Stimulated activated CD8-positive, alpha-beta memory T cell treated with anti-CD3 and anti-CD28 coated beads, Interleukin-7, amount 100 ng/mL, for 24 hours (primary cell): ENCODE data around the gene ZDHHC11.
"Not testable (repeated sequence)": the region's sequence is repeated elsewhere in the genome, so short reads cannot be mapped to it uniquely, and the experiment has no call there.

Experiments
- DNase-seq: peaks from one replicate; pipeline ENCODE4 v3.0.0-alpha.2; 2020; ENCODE audit warnings: low read depth

The ZDHHC11 gene

GRCh38 chr5:880816-881550 is 30.2 kb upstream of the ZDHHC11 start:
- DNase-seq: no peak

- not testable (repeated sequence) for DNase-seq
These were observed 27.9 kb upstream of the ZDHHC11 start for GRCh38 chr5:878677-879076.

GRCh38 chr5:878125-878524 is 27.3 kb upstream of the ZDHHC11 start:
- DNase-seq: no peak

- no peak for DNase-seq
These were observed 25.9 kb upstream of the ZDHHC11 start for GRCh38 chr5:876398-877365.

- DNase-seq: no peak
These were observed 25.1 kb upstream of the ZDHHC11 start for GRCh38 chr5:875931-876330.

- no peak for DNase-seq
These were observed 22.5 kb upstream of the ZDHHC11 start for GRCh38 chr5:873328-873727.

- DNase-seq: no peak
These were observed 21.5 kb upstream of the ZDHHC11 start for GRCh38 chr5:872301-872700.

GRCh38 chr5:871596-872298 is 21.0 kb upstream of the ZDHHC11 start:
- no peak for DNase-seq

GRCh38 chr5:870956-871355 is 20.2 kb upstream of the ZDHHC11 start:
- no peak for DNase-seq

GRCh38 chr5:868428-869135 is 17.8 kb upstream of the ZDHHC11 start:
- no peak for DNase-seq

GRCh38 chr5:867300-867870 is 16.6 kb upstream of the ZDHHC11 start:
- no peak for DNase-seq

GRCh38 chr5:865771-866170 is 15.0 kb upstream of the ZDHHC11 start:
- no peak for DNase-seq

- DNase-seq: no peak
These were observed 14.4 kb upstream of the ZDHHC11 start for GRCh38 chr5:865168-865521.

- DNase-seq: no peak
These were observed 13.8 kb upstream of the ZDHHC11 start for GRCh38 chr5:864492-865167.

- no peak for DNase-seq
These were observed 12.5 kb upstream of the ZDHHC11 start for GRCh38 chr5:863244-863805.

- no peak for DNase-seq
These were observed 11.8 kb upstream of the ZDHHC11 start for GRCh38 chr5:862367-863243.

GRCh38 chr5:861442-862366 is 10.9 kb upstream of the ZDHHC11 start:
- no peak for DNase-seq

GRCh38 chr5:860506-861150 is 9.8 kb upstream of the ZDHHC11 start:
- DNase-seq: no peak
